Measurements from ENCODE around the gene DCXR.

Gene DCXR

GRCh38 chr17:82014432-82014831, 23.1 kb downstream of the DCXR start:
- no peak for DNase-seq (ENCODE audit: extremely low read depth, low read depth)
- H3K4me3 ChIP-seq (replicated peaks; ENCODE audit: low read depth, low read length), result no peak overlapping the region
- TF ChIP-seq CTCF (IDR thresholded peaks at IDR 0.05; ENCODE audit: low read depth, low read length, missing control alignments), result no peak

GRCh38 chr17:82013772-82014321, 23.6 kb downstream of the DCXR start:
- no peak for TF ChIP-seq CTCF (IDR thresholded peaks at IDR 0.05; ENCODE audit: low read depth, low read length, missing control alignments)
- no peak for DNase-seq (ENCODE audit: extremely low read depth, low read depth)
- no peak overlapping the region for H3K4me3 ChIP-seq (replicated peaks; ENCODE audit: low read depth, low read length)

- no peak for TF ChIP-seq CTCF (IDR thresholded peaks at IDR 0.05; ENCODE audit: low read depth, low read length, missing control alignments)
- no peak overlapping the region for H3K4me3 ChIP-seq (replicated peaks; ENCODE audit: low read depth, low read length)
- DNase-seq (ENCODE audit: extremely low read depth, low read depth), result no peak
Observed at GRCh38 chr17:82013341-82013740, 24.2 kb downstream of the DCXR start.

- no peak for DNase-seq (ENCODE audit: extremely low read depth, low read depth)
- TF ChIP-seq CTCF (IDR thresholded peaks at IDR 0.05; ENCODE audit: low read depth, low read length, missing control alignments), result no peak
- no peak overlapping the region for H3K4me3 ChIP-seq (replicated peaks; ENCODE audit: low read depth, low read length)
Observed at GRCh38 chr17:82012640-82013295, 24.7 kb downstream of the DCXR start.

GRCh38 chr17:82012261-82012639, 25.2 kb downstream of the DCXR start:
- DNase-seq (ENCODE audit: extremely low read depth, low read depth), result no peak
- TF ChIP-seq CTCF (IDR thresholded peaks at IDR 0.05; ENCODE audit: low read depth, low read length, missing control alignments), result no peak
- H3K4me3 ChIP-seq (replicated peaks; ENCODE audit: low read depth, low read length), result no peak overlapping the region

- no peak overlapping the region for H3K4me3 ChIP-seq (replicated peaks; ENCODE audit: low read depth, low read length)
- no peak for TF ChIP-seq CTCF (IDR thresholded peaks at IDR 0.05; ENCODE audit: low read depth, low read length, missing control alignments)
- DNase-seq (ENCODE audit: extremely low read depth, low read depth), result no peak
Observed at GRCh38 chr17:82011617-82012187, 25.8 kb downstream of the DCXR start.
